HL-60/S4 treated with phorbol 12-myristate 13-acetate at 8.2 ng/mL for 4 days and 3 days (cell line): Measurements from ENCODE around the gene LZTFL1.

ENCODE experiments used
- in situ Hi-C: fragments of 300-500 bp; cut with MboI; formaldehyde crosslinking; loops from 2 replicates; pipeline ENCODE4 v1.15.0; 2022; ENCODE audit warnings: low sequenced_read_pairs

LZTFL1 gene, protein sequence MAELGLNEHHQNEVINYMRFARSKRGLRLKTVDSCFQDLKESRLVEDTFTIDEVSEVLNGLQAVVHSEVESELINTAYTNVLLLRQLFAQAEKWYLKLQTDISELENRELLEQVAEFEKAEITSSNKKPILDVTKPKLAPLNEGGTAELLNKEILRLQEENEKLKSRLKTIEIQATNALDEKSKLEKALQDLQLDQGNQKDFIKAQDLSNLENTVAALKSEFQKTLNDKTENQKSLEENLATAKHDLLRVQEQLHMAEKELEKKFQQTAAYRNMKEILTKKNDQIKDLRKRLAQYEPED

DNA sequence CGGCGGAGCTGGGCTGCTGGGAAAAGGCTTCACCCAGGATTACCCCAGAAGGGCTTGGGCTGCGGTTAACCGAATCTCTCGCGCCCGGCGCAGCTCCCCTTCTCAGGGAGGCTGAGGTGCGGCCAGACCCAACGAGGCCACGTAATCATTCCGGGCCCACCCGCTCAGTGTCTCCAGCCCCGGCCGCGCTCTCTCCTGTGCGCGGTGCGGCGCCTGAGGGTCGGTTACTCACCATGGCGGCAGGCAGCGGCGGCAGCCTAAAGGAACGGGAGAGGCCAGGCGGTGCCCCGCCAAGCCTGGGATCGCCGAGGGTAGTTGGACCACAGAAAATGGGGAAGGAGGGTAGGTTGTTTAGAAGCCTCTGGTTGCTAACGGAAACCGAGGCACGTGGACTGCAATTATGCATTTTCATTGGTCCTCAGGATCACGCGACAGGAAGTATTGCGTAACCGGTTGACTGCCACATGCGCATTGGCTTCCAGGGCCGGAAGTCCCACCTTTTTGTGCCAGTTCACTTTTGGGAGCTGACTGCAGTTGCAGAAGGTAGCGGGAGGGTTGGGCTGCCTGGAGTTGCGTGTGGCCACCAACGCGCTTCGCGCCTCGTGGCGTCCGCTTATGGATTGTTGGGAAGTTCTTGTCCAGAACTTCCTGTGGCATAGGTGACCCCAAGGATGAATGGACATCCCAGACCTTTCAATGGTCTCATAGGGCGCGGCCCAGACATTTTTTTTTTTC, at the start of gene LZTFL1:
TSS of gene LZTFL1 (minus strand) at position 363 of the 735 bp plus-strand sequence. CDS start at position 235, 128 bp downstream.
- in situ Hi-C loops: no loop called here

GRCh38 chr3:45890405-45890804, 48.5 kb upstream of the LZTFL1 start:
- in situ Hi-C loops: no loop called here

- in situ Hi-C loops: no loop called here
These were observed 47.4 kb upstream of the LZTFL1 start for GRCh38 chr3:45889337-45889736.

- in situ Hi-C loops: no loop called here
These were observed 46.0 kb upstream of the LZTFL1 start for GRCh38 chr3:45887759-45888511.

DNA sequence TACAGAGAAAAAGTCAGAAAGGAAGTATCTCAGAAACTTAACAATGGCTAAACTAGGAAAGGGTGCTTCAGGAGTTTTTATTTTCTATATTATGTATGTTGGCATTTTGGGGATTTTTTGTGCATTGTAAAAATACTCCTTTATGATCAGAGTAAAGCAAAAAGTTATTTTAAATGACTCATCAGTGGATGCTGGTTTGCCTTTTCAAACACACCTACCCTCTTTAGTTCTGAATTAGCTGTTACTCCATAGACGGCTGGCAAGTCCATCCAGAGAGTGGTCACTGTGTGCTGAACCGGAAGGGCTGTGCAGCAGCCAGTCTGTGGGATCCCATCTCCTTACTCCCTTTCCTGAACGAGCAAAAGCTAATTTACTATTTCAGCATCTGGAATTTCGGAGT, 45.4 kb upstream of the LZTFL1 start:
- in situ Hi-C loops: no loop called here

- in situ Hi-C loops: no loop called here
These were observed 44.2 kb upstream of the LZTFL1 start, which contains the start of gene CCR9 for GRCh38 chr3:45885979-45886705. CCR9 (plus strand) TSS chr3:45886543; CDS start chr3:45894934, 8,391 bp downstream.

GRCh38 chr3:45884368-45885201, 42.7 kb upstream of the LZTFL1 start:
- in situ Hi-C loops: no loop called here

GRCh38 chr3:45881078-45882022, 39.4 kb upstream of the LZTFL1 start:
- in situ Hi-C loops: no loop called here

DNA sequence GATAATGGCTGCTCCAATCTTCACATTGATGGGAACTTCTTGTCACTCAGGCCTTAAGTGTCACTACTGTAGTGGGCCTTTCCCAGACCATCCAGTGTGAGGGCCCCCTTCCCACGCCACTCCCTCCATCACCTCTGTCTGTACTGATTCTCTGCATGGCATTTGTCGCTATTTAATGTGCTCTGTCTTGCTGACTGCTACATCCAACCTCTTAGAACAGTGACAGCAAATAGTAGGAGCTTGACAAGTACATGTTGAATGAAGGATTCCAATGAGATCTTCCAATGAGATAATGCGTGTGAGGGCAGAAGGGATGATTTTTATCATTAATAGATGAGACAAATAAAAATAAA, 38.8 kb upstream of the LZTFL1 start:
- in situ Hi-C loops: no loop called here

GRCh38 chr3:45878124-45878523, 36.2 kb upstream of the LZTFL1 start:
- in situ Hi-C loops: no loop called here

DNA sequence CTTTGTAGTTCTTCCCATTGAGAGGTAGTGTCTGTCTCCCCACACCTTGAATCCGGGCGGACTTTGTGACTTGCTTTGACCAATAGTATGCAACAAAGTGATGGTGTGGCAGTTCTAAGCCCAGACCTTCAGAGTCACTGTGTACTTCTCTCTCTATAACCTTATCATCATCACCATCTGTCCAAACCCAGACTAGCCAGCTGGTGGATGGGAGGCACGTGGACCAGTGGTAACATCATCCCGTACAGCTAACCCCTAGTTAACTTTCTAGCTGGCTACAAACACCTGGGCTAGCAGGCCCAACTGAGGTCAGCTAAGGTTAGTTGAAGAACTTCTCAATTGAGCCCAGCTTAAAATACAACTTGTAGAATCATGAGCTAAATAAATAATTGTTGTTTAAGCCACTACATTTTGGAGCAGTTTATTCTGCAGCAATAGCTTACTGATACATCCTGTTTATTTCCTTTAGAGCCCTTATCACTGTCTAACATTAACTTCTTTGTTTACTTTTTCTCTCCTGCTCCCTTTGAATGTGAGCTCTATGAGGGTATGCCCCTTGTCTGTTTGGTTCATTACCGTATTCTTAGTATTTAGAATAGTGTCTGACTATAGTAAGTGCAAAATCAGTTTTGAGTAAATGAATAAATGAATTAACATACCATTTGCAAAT, 32.9 kb upstream of the LZTFL1 start:
- in situ Hi-C loops: no loop called here

DNA sequence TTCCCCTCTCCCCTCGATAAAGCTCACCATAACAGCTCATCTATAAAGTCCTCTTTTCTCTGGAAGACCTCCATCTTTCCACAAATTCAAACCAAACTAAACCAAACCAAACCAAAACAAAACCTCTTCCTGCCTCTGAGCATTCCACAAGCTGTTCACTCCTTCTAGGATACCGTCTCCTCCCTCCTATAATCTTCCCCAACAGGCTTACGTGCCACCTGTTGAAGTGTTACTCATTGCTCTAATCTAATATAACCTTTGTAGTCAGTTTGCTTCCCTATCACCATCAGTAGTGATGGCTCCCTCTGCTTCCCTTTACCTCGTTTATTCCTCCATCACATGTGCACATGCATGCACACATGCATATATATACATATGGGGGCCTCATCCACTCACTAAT, 31.7 kb upstream of the LZTFL1 start:
- in situ Hi-C loops: no loop called here

- in situ Hi-C loops: no loop called here
These were observed 31.1 kb upstream of the LZTFL1 start for GRCh38 chr3:45873036-45873435.

DNA sequence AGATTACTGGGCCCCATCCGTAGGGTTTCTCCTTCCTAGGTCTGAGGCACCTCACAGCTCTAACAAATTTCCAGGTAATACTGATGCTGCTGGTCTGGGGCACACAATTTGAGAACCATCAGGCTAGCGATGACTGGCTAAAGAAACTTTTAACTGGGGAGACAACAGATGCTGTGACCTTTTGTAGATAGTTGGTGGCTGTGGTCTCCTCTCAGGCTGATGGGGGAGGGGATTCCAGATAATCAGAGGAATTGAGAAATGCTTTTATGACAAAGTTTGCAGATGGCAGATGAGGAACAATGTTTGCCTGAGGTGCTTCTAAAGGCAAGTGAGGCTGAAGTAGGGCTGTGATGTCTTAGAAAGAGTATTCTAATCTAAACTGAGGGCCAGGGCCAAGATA, 30.6 kb upstream of the LZTFL1 start:
- in situ Hi-C loops: no loop called here

- in situ Hi-C loops: no loop called here
These were observed 29.9 kb upstream of the LZTFL1 start for GRCh38 chr3:45871780-45872179.

GRCh38 chr3:45870099-45870498, 28.2 kb upstream of the LZTFL1 start:
- in situ Hi-C loops: no loop called here

DNA sequence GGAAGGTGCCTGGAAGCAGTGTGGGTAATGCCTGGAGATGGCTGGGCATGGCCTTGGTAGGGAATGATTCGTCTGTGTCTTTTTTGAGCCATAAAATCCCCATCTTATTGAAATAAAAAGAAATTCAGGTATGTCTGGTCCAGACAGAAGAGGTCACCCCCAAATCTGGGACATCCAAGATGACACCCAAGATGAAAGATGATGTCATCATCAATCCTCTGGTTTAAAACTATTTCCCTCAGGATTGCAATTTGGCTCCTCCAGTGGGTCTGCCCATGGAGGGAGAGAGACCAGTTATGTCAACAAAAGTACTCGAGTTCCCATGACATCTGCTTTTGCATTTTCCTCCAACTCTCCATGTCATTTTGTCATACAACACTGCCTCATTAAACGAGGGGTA, 27.7 kb upstream of the LZTFL1 start:
- in situ Hi-C loops: no loop called here

DNA sequence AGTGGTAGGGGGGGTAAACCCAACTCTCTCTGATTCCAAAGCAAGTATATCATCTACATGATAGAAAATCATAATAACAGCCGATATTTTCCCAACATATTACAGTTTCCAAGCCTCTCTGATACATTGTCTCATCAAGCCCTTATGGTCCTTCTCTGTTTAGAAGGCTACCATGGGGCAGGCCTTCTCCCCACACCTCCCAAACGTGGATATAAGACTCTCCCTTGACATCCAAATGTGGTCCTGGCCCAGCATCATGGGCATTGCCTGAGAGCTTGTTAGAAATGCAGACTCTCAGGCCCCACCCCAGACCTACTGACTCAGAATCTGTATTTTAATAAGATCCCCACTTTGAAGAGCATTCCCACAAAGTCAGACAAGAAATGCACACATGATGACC, 26.7 kb upstream of the LZTFL1 start:
- in situ Hi-C loops: no loop called here

- in situ Hi-C loops: no loop called here
These were observed 26.3 kb upstream of the LZTFL1 start for GRCh38 chr3:45868213-45868612.
